CD4-positive, alpha-beta memory T cell (primary cell): ENCODE measurements around the gene C1QTNF5. TPM values are rescaled to one million over a fixed set of nuclear protein-coding genes. Genes with fewer than 3 reads are reported as not detected.

ENCODE experiments used
- CTCF ChIA-PET: fragments of 350-600 bp; sonication (Branson Sonifier 250); formaldehyde crosslinking; loops from one replicate; lab custom pipeline; 2021; ENCODE audit warnings: inconsistent platforms; ENCODE audit not compliant: partially characterized antibody; lab: Charles Lee
- POLR2A ChIA-PET: fragments of 350-600 bp; sonication (Branson Sonifier 250); formaldehyde crosslinking; loops from one replicate; lab custom pipeline; 2021; ENCODE audit not compliant: partially characterized antibody; lab: Charles Lee
- DNase-seq, 5 donors: peaks; one replicate each; pipeline versions ENCODE4 v3.0.0 to v3.0.0-alpha.2; 2020 to 2022; ENCODE audit warnings: mixed read lengths in 1 of 5
- H3K27ac ChIP-seq: one replicate; pipeline ENCODE4 v1.7.0; 2013; ENCODE audit warnings: low read depth, low read length
- H3K27me3 ChIP-seq: 2 replicates; pipeline ENCODE4 v1.7.0; 2013; ENCODE audit warnings: mild to moderate bottlenecking, low read length, moderate library complexity; ENCODE audit not compliant: insufficient read depth
- H3K36me3 ChIP-seq: 2 replicates; pipeline ENCODE4 v1.7.0; 2013; ENCODE audit warnings: mild to moderate bottlenecking, low read length, moderate library complexity; ENCODE audit not compliant: insufficient read depth
- H3K4me1 ChIP-seq: 2 replicates; pipeline ENCODE4 v1.7.0; 2013; ENCODE audit warnings: mild to moderate bottlenecking, low read length, moderate library complexity; ENCODE audit not compliant: insufficient read depth
- H3K4me3 ChIP-seq, 2 donors: one replicate each; pipeline ENCODE4 v1.7.0; 2013; ENCODE audit warnings: low read length in 2 of 2, mild to moderate bottlenecking in 1 of 2
- H3K9me3 ChIP-seq, 2 donors: one replicate each; pipeline ENCODE4 v1.7.0; 2013; ENCODE audit warnings: low read length in 2 of 2, control low read depth in 1 of 2; ENCODE audit not compliant: control insufficient read depth in 1 of 2
- H3K27ac Mint-ChIP-seq, 7 donors: one replicate each; pipeline ENCODE4 v1.8.0; 2020 to 2021; ENCODE audit warnings: mixed read lengths in 7 of 7, mild to moderate bottlenecking in 6 of 7, inconsistent platforms in 3 of 7, moderate library complexity in 3 of 7
- H3K27me3 Mint-ChIP-seq, 2 donors: one replicate each; pipeline ENCODE4 v1.8.0; 2020 to 2021; ENCODE audit warnings: mixed read lengths in 2 of 2
- H3K36me3 Mint-ChIP-seq, 2 donors: one replicate each; pipeline ENCODE4 v1.8.0; 2020 to 2021; ENCODE audit warnings: mixed read lengths in 2 of 2, inconsistent platforms in 1 of 2, mild to moderate bottlenecking in 1 of 2
- H3K4me1 Mint-ChIP-seq, 4 donors: one replicate each; pipeline ENCODE4 v1.8.0; 2020 to 2021; ENCODE audit warnings: mixed read lengths in 4 of 4, mild to moderate bottlenecking in 1 of 4
- H3K4me3 Mint-ChIP-seq, 8 donors: one replicate each; pipeline ENCODE4 v1.8.0; 2020 to 2021; ENCODE audit warnings: mixed read lengths in 8 of 8, mild to moderate bottlenecking in 7 of 8, moderate library complexity in 6 of 8, inconsistent platforms in 3 of 8
- H3K9me3 Mint-ChIP-seq, 8 donors: one replicate each; pipeline ENCODE4 v1.8.0; 2020 to 2021; ENCODE audit warnings: mixed read lengths in 8 of 8, mild to moderate bottlenecking in 5 of 8, inconsistent platforms in 3 of 8, moderate library complexity in 1 of 8
- intact Hi-C: fragments of 100-400 bp; cut with micrococcal nuclease; formaldehyde crosslinking; loops from one replicate; pipeline ENCODE4 v1.15.1; 2023
- polyA plus RNA-seq, 2 donors: library from polyadenylated mRNA; unstranded; fragments of 300-500 nt; fragmentation: Illumina TruSeq; gene quantifications; one replicate each; pipeline ENCODE4 v1.2.3, GENCODE V29; 2021
- total RNA-seq, 2 experiments: library from RNA; stranded (reverse); gene quantifications; one replicate each; pipeline ENCODE4 v1.2.3, GENCODE V29; 2021

C1QTNF5 gene
- total and polyA plus RNA-seq, 4 experiments from 2014 or later = not detected

DNA sequence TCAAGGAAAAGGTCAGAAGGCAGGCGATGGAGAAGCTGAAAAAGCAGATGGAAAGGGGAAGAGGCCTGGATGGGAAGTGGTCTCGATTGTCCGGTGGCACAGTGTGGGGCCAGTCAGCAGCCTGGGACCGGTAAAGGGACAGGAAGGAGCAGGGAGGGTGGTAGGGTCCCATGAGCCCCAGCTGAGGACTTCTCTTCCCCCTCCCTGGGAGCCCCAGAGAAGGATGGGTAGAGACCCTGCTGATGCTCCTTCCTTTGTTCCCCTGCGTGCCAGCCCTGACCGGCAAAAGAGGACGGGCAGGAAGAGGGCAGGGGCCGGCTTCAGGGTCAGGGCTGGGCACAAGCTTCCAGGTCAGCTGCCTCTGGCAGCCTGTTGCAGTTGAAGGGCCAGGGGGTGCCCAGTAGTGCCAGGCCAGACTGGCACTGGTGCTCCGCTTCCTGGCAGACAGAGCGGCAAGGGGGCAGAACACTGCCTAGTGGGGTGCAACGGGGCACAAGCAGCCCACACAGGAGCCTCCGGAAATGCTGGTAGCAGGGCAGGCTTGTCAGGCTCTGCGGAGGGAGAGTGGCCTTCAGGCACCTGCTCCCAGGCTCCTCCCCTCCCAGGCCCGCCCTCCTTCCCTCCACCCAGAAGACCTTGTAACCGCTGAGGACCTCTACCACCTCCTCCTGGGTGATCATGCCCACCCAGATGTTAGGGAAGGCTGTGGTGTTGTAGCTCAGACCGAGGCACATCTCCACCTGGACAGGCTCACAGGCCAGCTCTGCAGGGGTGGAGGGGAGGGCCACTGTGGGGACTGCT, 739 bp upstream of the C1QTNF5 start:
- peaks cover 3 to 33% (median 18%) of the 10 kb centered on the region in 4 donors for H3K4me1 Mint-ChIP-seq
- peaks cover 23% of the 10 kb centered on the region for H3K27me3 ChIP-seq
- DNase-seq = peak in 1 of 5 donors; percentile 30
- peak overlapping the region in 4 of 8 donors; percentile 9 to 51 (median 46) for H3K4me3 Mint-ChIP-seq
- intact Hi-C loops = no loop called here
- peaks cover 30 to 32% of the 10 kb centered on the region in 2 donors for H3K27me3 Mint-ChIP-seq
- H3K36me3 ChIP-seq = no peaks in the 10 kb centered on the region
- ChIA-PET CTCF (interaction anchor here (0.8 to 1.8 kb wide), 2 partner anchors 15 to 17 kb away, joined by 4 to 6 read pairs; no protein-coding TSS in a partner anchor), POLR2A (interaction anchor here (0.6 kb wide), 2 partner anchors 41 to 298 kb away, joined by 3 to 4 read pairs; no protein-coding TSS in a partner anchor)
- no peaks in the 10 kb centered on the region for H3K9me3 ChIP-seq
- peaks cover 0 to 2% (median 0%) of the 10 kb centered on the region in 8 donors for H3K9me3 Mint-ChIP-seq
- H3K4me1 ChIP-seq = peaks cover 14% of the 10 kb centered on the region
- H3K27ac ChIP-seq = no peak overlapping the region
- H3K27ac Mint-ChIP-seq = peak overlapping the region in 1 of 7 donors; percentile 47
- no peak overlapping the region for H3K4me3 ChIP-seq
- H3K36me3 Mint-ChIP-seq = peaks cover 1 to 4% of the 10 kb centered on the region in 2 donors

DNA sequence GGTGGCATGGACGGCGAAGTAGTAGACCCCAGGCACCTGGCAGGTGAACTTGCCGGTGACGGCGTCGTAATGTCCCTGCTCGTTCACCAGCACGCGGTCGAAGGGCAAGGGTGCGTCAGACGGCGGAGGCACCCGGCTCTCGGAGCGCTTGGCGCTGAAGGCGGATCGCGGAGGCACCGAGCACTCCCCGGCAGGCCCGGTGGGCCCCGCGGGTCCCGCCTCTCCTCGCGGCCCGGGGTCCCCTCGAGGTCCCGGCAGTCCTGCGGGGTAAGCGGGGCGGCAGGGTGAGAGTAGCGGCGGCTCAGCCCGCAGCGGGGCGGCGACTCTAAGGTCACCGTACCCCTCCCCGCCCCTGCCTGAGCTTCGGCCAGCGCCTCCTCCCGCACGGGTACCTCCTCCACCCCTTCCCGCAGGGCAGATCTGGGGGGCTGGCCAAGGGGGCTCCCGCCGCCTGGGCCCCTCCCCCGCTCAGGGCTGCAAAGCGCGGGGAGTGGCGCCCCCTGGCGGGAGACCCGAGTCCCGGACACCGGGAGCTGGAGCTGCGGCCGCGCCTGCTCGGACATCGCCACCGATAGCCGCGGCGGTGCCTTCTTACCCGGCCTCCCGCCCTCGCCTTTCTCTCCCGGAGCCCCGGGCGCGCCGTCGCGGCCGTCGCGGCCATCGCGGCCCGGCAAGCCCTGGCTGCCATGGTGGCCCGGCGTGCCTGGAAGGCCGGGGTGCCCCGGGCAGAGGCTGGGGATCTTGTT, 921 bp downstream of the C1QTNF5 start:
- Mint-ChIP-seq H3K27me3 (peaks cover 30% of the 10 kb centered on the region in 2 donors), H3K27ac (peak overlapping the region in 2 of 7 donors; percentile 65 to 66), H3K4me1 (peaks cover 7 to 46% (median 30%) of the 10 kb centered on the region in 4 donors), H3K4me3 (peak overlapping the region in 6 of 8 donors; percentile 22 to 71 (median 60)), H3K9me3 (no peaks in the 10 kb centered on the region), H3K36me3 (peaks cover 7% of the 10 kb centered on the region in 2 donors)
- H3K27ac ChIP-seq = no peak overlapping the region
- CTCF ChIA-PET = interaction anchor here (1.0 to 9.8 kb wide), 3 partner anchors 8 to 16 kb away, joined by 3 to 146 read pairs (median 18); no protein-coding TSS in a partner anchor
- peaks cover 25% of the 10 kb centered on the region for H3K4me1 ChIP-seq
- H3K9me3 ChIP-seq = no peaks in the 10 kb centered on the region
- peak in 1 of 5 donors; percentile 32 for DNase-seq
- POLR2A ChIA-PET = no interaction called here
- intact Hi-C loops = no loop called here
- H3K27me3 ChIP-seq = peaks cover 23% of the 10 kb centered on the region
- no peak overlapping the region for H3K4me3 ChIP-seq
- H3K36me3 ChIP-seq = no peaks in the 10 kb centered on the region

DNA sequence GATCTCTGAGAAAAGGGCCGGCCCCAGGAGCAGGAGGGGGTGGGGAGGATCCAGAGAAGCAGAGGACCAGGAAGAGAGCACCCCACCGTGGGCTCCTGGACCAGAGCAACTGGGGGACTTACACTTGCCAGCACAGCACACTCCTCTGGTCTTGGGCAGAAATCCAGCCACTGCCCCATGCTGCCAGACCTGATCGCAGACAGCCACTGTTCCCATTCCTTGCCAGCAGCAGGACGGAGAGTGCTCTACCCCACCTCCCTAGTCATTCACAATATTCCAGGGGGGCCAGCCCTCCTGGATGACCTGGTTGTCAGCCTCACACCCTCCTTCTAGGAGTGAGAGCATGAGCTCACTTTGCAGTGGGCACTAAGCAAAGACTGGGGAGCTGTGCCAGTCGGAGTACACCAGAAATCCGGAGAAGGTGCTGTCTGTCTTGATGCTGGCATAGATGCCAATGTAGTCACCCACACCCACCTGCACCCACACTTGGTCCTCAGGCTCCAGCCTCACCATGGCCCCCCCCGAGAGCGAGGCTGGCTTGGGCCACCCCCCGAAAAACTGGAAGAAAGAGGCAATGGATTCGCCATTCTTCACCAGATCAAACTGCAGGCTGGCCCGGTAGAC, 1.6 kb downstream of the C1QTNF5 start:
- POLR2A ChIA-PET = interaction anchor here (0.6 to 1.8 kb wide), 3 partner anchors 18 to 230 kb away, joined by 3 to 10 read pairs (median 3); no protein-coding TSS in a partner anchor
- H3K27ac Mint-ChIP-seq = peak overlapping the region in 2 of 7 donors; percentile 65 to 66

DNA sequence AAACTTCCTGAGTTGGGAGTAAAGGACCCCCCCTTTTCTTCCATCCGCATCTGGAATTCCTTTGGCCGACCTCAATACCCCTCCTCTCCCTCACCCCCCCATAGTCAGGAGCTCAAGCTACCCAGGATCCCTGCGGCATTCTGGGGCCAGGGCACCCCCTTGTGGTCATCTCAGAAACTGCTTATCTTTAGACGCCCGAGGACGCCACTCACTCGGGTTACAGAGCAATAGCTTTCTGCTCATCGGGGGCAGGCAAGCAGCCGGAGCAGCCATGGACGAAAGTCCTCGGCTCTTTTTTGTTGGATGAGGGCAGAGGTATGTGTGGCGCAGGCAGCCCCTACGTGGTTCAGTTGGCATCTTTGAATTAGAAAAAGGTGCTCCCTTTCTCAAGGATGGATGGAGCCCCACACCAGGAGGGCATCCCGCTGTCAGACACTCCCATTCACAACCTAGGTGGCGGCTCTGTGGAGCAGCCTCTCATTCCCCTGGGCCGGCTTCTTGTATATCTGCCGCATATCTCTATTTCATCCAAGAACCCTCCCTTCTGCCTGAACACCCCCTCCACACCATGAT, 2.3 kb downstream of the C1QTNF5 start:
- peaks cover 23% of the 10 kb centered on the region for H3K27me3 ChIP-seq
- H3K27ac ChIP-seq = no peak overlapping the region
- intact Hi-C loops = no loop called here
- H3K4me1 ChIP-seq = peaks cover 32% of the 10 kb centered on the region
- Mint-ChIP-seq H3K27ac (peak overlapping the region in 1 of 7 donors; percentile 66), H3K9me3 (no peaks in the 10 kb centered on the region), H3K4me1 (peaks cover 12 to 56% (median 38%) of the 10 kb centered on the region in 4 donors), H3K4me3 (peak overlapping the region; percentile 3 to 65 (median 58)), H3K27me3 (peaks cover 25 to 30% of the 10 kb centered on the region in 2 donors), H3K36me3 (peaks cover 7 to 8% of the 10 kb centered on the region in 2 donors)
- no peak overlapping the region for H3K4me3 ChIP-seq
- CTCF ChIA-PET = interaction anchor here (0.7 to 9.8 kb wide), 18 partner anchors 9 to 1195 kb away, joined by 3 to 146 read pairs (median 5); partner anchors contain the start of genes MCAM and USP2
- peak; percentile 57 to 67 (median 63) for DNase-seq
- no peaks in the 10 kb centered on the region for H3K36me3 ChIP-seq
- POLR2A ChIA-PET = interaction anchor here (0.6 to 1.8 kb wide), 7 partner anchors 12 to 229 kb away, joined by 3 to 10 read pairs (median 3); no protein-coding TSS in a partner anchor
- H3K9me3 ChIP-seq = no peaks in the 10 kb centered on the region

More for the DNA sequence above, 1.6 kb downstream of the C1QTNF5 start:
- Mint-ChIP-seq H3K36me3 (peaks cover 7 to 8% of the 10 kb centered on the region in 2 donors), H3K4me1 (peaks cover 11 to 53% (median 34%) of the 10 kb centered on the region in 4 donors), H3K27me3 (peaks cover 30% of the 10 kb centered on the region in 2 donors), H3K4me3 (peak overlapping the region in 7 of 8 donors; percentile 22 to 71 (median 59)), H3K9me3 (no peaks in the 10 kb centered on the region)
- H3K27me3 ChIP-seq = peaks cover 23% of the 10 kb centered on the region
- intact Hi-C loops = no loop called here
- no peak overlapping the region for H3K27ac ChIP-seq
- H3K4me3 ChIP-seq = no peak overlapping the region
- DNase-seq = no peak
- no peaks in the 10 kb centered on the region for H3K36me3 ChIP-seq
- H3K4me1 ChIP-seq = peaks cover 27% of the 10 kb centered on the region
- no peaks in the 10 kb centered on the region for H3K9me3 ChIP-seq
- CTCF ChIA-PET = interaction anchor here (1.0 to 9.8 kb wide), 8 partner anchors 9 to 79 kb away, joined by 3 to 146 read pairs (median 7); no protein-coding TSS in a partner anchor

DNA sequence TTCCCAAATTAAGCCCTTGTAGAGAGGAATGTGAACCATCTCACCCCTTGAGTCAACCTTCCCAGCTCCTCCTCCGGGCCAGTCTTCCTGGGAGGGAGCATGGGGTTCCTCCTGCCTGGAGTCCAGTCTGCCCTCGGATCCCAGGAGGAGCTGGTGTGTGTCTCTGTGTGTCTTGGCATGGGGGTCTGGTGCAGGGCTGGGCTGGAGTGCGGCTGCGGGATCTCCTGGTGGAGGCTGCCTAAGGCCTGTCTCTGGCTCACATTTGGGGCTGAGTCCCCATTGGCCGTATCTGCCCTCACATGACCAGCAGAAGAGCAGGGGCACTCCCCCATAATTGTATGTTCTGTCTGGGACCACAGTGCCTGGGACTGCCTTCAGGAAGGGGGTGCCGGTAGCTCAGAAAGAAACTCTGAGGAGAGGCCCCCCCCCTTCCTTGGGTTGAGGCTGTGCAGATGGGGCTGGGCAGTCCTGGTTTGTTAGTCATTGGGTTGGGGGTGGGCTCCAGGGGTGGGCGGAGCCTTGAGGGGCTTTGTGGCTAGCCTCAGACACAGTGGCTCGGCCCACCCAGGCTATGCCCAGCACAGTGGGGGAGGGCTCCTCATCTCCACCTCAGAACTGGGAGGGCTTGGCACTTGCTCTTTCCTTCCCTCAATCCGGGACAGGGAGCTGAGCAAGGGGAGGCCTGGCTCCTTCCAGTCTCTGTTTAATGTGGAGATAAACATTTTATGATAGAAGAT, 2.9 kb downstream of the C1QTNF5 start:
- CTCF ChIA-PET = interaction anchor here (0.6 to 9.8 kb wide), 20 partner anchors 10 to 1194 kb away, joined by 3 to 146 read pairs (median 4); partner anchors contain the start of genes MCAM, USP2 and VPS11
- no peak overlapping the region for H3K27ac ChIP-seq
- H3K36me3 Mint-ChIP-seq = peaks cover 7 to 8% of the 10 kb centered on the region in 2 donors
- no peaks in the 10 kb centered on the region for H3K9me3 ChIP-seq
- intact Hi-C loops = no loop called here
- H3K4me1 ChIP-seq = peaks cover 32% of the 10 kb centered on the region
- peaks cover 23% of the 10 kb centered on the region for H3K27me3 ChIP-seq
- POLR2A ChIA-PET = interaction anchor here (1.0 to 1.8 kb wide), 6 partner anchors 11 to 229 kb away, joined by 3 to 10 read pairs (median 3); no protein-coding TSS in a partner anchor
- peaks cover 23 to 26% of the 10 kb centered on the region in 2 donors for H3K27me3 Mint-ChIP-seq
- peak overlapping the region in 2 of 8 donors; percentile 44 to 64 for H3K4me3 Mint-ChIP-seq
- no peaks in the 10 kb centered on the region for H3K9me3 Mint-ChIP-seq
- H3K36me3 ChIP-seq = no peaks in the 10 kb centered on the region
- peaks cover 14 to 62% (median 42%) of the 10 kb centered on the region in 4 donors for H3K4me1 Mint-ChIP-seq
- no peak overlapping the region for H3K4me3 ChIP-seq
- peak overlapping the region in 2 of 7 donors; percentile 31 to 66 for H3K27ac Mint-ChIP-seq
- DNase-seq = no peak
